ENCODE data around the gene ANXA6. TPM values are rescaled to one million over a fixed set of nuclear protein-coding genes. Genes with fewer than 3 reads are reported as not detected.

ANXA6 gene
- polyA plus RNA-seq, 1 of the 3 experiments (the other 2 are of a cell fraction), result 87.5 TPM

DNA sequence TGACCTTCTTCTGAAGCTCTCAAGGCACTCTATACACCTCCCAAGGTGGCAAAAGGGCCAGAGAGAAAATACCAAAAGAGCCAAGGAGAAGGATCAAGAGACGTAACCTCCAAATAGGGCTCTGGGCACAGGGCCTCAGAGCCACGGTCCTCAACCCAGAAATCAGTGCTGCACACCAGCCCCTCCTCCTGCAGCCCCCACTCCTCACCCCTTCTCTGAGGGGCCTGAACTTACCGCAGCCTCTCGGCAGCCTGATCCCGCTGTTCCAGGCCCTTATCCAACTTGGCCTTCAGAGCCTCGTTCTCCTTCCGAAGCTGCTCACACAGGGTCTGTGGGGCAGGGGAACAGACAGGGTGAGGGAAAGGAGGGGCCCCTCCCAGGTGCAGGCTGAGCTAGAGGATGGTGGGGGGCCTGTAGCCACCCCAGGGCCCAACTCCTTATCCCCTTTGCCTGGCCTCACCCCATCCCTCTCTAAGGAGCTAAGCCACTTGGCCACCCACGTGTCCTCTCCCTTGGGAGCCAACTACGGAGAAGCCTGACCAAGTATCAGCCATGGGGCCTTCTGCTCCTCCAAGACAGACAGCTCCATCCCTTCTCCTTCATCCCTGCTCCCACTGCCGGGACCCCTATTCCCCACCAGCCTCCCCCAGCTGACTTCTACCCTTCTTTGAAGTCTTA lies 105.5 kb downstream of the ANXA6 start:
- Histone ChIP-seq H4K20me1 (ENCODE audit: insufficient read depth) (no peaks in the 10 kb centered on the region), H2AFZ (ENCODE audit: low read depth) (no peak overlapping the region), H3K36me3 (replicated peaks in 1 of 2; ENCODE audit: control insufficient read depth in 1 of 2, insufficient read depth in 2 of 2, low read length in 1 of 2) (peaks cover 4 to 31% of the 10 kb centered on the region in 2 experiments), H3K27me3 (ENCODE audit: insufficient read depth) (no peaks in the 10 kb centered on the region), H3K27ac (ENCODE audit: low read depth in 2 of 2, low read length in 1 of 2) (no peak overlapping the region), H3F3A (replicated peaks; ENCODE audit: insufficient read depth) (no peaks in the 10 kb centered on the region), H3K9me2 (no peaks in the 10 kb centered on the region), H3K4me2 (no peak overlapping the region), H3K79me2 (ENCODE audit: insufficient read depth) (no peaks in the 10 kb centered on the region), H3K9me3 (no peaks in the 10 kb centered on the region), H3K4me1 (ENCODE audit: control insufficient read depth in 1 of 2, insufficient read depth in 2 of 2, low read depth in 1 of 2, low read length in 1 of 2) (no peaks in the 10 kb centered on the region), H3K9ac (no peak overlapping the region), H3K4me3 (ENCODE audit: low read depth in 2 of 2, low read length in 1 of 2) (no peak overlapping the region; a peak in 1 of 4 replicates)
- DNase-seq, result no peak
- TF ChIP-seq EZH2phosphoT487 (IDR thresholded peaks at IDR 0.05; ENCODE audit: borderline replicate concordance, low read depth) (no peak), SIN3A (IDR thresholded peaks at IDR 0.05; ENCODE audit: borderline replicate concordance, low read depth, low read length) (no peak), SMC3 (IDR thresholded peaks at IDR 0.05; ENCODE audit: low read depth, low read length) (no peak), POLR2AphosphoS5 (IDR thresholded peaks at IDR 0.05; ENCODE audit: low read depth, low read length) (no peak), TAF1 (IDR thresholded peaks at IDR 0.05; ENCODE audit: borderline replicate concordance, low read depth, low read length) (no peak), FOSL2 (IDR thresholded peaks at IDR 0.05; ENCODE audit: borderline replicate concordance, low read depth) (no peak), FOXJ3 (CRISPR knock-in tag; IDR thresholded peaks at IDR 0.05) (no peak), USF2 (IDR thresholded peaks at IDR 0.05; ENCODE audit: borderline replicate concordance, low read depth, low read length) (no peak), MXI1 (IDR thresholded peaks at IDR 0.05; ENCODE audit: low read depth, low read length) (no peak), RAD21 (IDR thresholded peaks at IDR 0.05; ENCODE audit: low read length) (no peak), NRF1 (IDR thresholded peaks at IDR 0.05; ENCODE audit: low read depth, low read length) (no peak), TEAD4 (IDR thresholded peaks at IDR 0.05; ENCODE audit: borderline replicate concordance, insufficient read depth) (no peak)
- TF ChIP-seq, protein P1, sequence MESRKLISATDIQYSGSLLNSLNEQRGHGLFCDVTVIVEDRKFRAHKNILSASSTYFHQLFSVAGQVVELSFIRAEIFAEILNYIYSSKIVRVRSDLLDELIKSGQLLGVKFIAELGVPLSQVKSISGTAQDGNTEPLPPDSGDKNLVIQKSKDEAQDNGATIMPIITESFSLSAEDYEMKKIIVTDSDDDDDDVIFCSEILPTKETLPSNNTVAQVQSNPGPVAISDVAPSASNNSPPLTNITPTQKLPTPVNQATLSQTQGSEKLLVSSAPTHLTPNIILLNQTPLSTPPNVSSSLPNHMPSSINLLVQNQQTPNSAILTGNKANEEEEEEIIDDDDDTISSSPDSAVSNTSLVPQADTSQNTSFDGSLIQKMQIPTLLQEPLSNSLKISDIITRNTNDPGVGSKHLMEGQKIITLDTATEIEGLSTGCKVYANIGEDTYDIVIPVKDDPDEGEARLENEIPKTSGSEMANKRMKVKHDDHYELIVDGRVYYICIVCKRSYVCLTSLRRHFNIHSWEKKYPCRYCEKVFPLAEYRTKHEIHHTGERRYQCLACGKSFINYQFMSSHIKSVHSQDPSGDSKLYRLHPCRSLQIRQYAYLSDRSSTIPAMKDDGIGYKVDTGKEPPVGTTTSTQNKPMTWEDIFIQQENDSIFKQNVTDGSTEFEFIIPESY (IDR thresholded peaks at IDR 0.05; ENCODE audit: borderline replicate concordance, low read depth), result no peak
- TF ChIP-seq, protein P2, sequence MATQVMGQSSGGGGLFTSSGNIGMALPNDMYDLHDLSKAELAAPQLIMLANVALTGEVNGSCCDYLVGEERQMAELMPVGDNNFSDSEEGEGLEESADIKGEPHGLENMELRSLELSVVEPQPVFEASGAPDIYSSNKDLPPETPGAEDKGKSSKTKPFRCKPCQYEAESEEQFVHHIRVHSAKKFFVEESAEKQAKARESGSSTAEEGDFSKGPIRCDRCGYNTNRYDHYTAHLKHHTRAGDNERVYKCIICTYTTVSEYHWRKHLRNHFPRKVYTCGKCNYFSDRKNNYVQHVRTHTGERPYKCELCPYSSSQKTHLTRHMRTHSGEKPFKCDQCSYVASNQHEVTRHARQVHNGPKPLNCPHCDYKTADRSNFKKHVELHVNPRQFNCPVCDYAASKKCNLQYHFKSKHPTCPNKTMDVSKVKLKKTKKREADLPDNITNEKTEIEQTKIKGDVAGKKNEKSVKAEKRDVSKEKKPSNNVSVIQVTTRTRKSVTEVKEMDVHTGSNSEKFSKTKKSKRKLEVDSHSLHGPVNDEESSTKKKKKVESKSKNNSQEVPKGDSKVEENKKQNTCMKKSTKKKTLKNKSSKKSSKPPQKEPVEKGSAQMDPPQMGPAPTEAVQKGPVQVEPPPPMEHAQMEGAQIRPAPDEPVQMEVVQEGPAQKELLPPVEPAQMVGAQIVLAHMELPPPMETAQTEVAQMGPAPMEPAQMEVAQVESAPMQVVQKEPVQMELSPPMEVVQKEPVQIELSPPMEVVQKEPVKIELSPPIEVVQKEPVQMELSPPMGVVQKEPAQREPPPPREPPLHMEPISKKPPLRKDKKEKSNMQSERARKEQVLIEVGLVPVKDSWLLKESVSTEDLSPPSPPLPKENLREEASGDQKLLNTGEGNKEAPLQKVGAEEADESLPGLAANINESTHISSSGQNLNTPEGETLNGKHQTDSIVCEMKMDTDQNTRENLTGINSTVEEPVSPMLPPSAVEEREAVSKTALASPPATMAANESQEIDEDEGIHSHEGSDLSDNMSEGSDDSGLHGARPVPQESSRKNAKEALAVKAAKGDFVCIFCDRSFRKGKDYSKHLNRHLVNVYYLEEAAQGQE (IDR thresholded peaks at IDR 0.05; ENCODE audit: low read depth, low read length), result no peak
- TF ChIP-seq, protein P3, sequence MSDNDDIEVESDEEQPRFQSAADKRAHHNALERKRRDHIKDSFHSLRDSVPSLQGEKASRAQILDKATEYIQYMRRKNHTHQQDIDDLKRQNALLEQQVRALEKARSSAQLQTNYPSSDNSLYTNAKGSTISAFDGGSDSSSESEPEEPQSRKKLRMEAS (IDR thresholded peaks at IDR 0.05; ENCODE audit: low read depth), result no peak
- ChIA-PET CTCF (interaction anchor here (0.6 to 13.3 kb wide), 44 partner anchors 10 to 266 kb away, joined by 3 to 441 read pairs (median 6); partner anchors contain the start of genes ANXA6, GPX3 and TNIP1), POLR2A (interaction anchor here (1.3 to 1.9 kb wide), 3 partner anchors 63 to 201 kb away, joined by 3 to 6 read pairs (median 4); partner anchors contain the start of gene GM2A)
- WGBS (ENCODE audit: low lambda C conversion rate), result 92% methylated on average over 10 of the region's 10 CpGs

Measured in SK-N-SH (cell line).